Raji (cell line): ENCODE measurements around the gene GLS2.
A peak's percentile ranks its signal among the peaks of the same experiment; 100 is the strongest.

ENCODE experiments used
- POLR2A ChIP-seq: IDR thresholded peaks from 2 replicates; pipeline ENCODE4 v1.6.1; 2011; ENCODE audit warnings: low read depth, low read length, control low read depth; ENCODE audit not compliant: insufficient read depth

The GLS2 gene

DNA sequence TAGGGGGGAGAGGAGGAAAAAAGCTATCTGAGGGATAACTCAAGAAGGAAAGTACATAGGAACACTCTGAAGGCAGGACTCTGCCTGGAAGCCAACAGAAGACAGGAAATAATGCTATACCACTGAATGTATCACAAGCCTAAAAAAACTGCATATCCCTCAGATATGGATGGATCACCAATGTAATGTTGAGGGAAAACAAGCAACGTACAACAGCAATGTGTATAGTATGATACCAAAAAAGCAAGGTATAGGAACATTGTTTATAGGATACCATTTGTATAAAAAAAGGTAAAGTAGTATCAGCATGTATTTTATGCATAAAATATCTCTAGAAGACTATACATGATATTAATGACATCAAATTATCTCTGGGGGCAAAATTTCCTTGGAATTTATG lies 3.4 kb downstream of the GLS2 start:
- no peak for TF ChIP-seq POLR2A

DNA sequence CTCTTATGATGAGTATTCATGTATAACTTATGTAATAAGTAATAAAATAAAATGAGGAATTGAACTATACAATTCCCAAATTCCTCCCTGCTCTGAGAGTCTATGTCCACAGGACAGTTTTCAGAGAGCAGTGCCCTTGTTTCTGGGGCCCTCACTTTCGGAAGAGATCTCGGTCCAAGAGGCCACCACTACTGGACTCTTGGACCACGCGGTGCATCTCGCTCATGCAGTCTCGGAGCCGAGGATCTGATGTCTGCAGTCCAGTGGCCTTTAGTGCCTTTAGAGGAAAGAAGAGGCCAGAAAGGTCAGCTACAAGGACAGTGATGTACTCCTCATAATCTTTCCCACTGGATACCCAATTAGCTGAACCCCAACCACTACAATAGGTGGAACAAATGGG lies 8.3 kb downstream of the GLS2 start:
- no peak for TF ChIP-seq POLR2A

DNA sequence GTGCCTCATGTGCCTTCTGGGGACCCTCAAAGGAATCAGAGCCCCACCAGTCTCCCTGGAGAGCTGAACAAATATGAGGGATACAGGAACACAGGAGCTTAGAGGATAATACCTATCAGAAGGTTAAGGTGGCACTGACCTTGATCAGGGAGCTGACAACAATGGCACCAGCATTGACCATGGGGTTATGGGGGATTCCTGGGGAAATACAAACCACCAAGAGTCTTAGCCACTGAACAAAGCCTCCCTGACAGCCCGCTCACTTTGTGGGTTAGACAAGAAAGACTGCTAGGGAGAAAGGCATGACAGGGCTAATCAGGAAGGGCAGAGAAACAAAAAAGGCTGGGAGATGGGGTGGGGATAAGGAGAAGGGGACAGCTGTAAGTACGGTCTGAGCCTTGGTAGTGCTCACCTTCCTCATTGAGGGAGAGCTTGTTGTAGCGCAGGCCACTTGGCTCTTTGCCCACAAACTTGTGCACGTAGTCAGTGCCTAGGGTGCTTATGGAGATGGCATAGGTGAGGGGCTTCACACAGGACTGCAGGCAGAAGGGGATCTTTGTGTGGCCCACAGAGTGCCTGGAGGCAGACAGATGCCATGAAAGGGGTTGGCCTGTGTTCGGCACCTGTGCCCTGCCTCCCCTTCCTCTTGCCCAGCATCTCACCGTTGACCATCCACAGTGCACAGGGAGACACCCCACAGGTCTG lies 10.3 kb downstream of the GLS2 start:
- no peak for TF ChIP-seq POLR2A

GRCh38 chr12:56476972-56477432 lies 11.0 kb downstream of the GLS2 start:
- TF ChIP-seq POLR2A, result no peak

GRCh38 chr12:56476143-56476542 lies 11.8 kb downstream of the GLS2 start:
- TF ChIP-seq POLR2A, result no peak

GRCh38 chr12:56474389-56474788 lies 13.6 kb downstream of the GLS2 start:
- peak; percentile 25; the same call in 1 of the 2 replicates for TF ChIP-seq POLR2A

- TF ChIP-seq POLR2A, result no peak
Measured at GRCh38 chr12:56469007-56469930, 18.7 kb downstream of the GLS2 start.

- peak; percentile 95 for TF ChIP-seq POLR2A
Measured at GRCh38 chr12:56468216-56469006, 19.6 kb downstream of the GLS2 start, which contains the start of gene SPRYD4. SPRYD4 (plus strand) TSS chr12:56468578; CDS start chr12:56468592, 14 bp downstream.

GRCh38 chr12:56462565-56462964 lies 25.4 kb downstream of the GLS2 start:
- TF ChIP-seq POLR2A, result no peak

DNA sequence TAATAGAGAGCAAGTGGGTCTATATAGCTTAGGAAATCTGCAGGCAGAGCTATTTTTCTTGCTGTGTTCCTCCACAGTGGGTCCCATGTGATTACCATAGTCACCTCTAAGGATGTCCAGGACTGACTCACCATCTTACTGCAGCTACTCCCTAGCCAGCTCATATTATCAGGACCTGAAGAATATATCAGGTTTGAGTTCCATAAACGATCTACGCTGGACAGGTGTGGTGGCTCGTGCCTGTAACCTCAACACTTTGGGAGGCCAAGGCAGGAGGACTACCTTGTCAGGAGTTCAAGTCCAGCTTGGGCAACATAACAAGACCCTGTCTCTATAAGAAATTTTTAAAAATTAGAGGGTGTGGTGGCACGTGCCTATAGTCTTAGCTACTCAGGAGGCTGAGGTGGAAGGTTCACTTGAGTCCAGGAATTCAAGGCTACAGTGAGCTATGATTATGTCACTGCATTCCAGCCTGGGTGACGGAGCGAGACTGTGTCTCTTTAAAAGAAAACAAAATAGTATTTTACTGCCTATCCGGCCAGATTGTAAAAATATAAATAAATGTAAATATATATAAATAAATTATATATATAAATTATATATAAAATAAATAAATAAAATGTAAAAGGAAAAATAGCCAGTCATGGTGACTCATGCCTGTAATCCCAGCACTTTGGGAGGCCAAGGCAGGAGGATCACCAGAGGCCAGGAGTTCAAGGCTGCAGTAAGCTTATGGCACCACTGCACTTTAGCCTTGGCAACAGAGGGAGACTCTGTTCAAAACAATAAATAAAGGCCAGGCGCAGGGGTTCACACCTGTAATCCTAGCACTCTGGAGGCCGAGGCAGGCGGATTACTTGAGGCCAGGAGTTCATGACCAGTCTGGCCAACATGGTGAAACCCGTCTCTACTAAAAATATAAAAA lies 26.5 kb downstream of the GLS2 start:
- TF ChIP-seq POLR2A, result no peak

DNA sequence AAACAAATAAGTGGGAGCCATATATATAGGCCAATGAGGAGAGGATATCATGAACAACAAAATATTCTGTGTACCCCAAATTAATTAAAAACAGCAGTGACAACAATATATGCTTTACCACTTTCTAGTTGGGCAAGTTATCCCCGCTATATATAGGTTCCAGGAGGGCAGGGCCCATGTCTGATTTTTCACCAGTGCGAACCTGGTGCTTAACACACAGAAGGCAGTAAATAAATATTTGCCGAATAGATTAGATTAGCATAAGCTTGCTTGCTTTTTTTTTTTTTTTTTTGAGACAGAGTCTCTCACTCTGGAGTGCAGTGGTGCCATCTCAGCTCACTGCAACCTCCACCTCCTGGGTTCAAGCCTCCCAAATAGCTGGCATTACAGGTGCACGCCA lies 30.1 kb downstream of the GLS2 start:
- no peak for TF ChIP-seq POLR2A

DNA sequence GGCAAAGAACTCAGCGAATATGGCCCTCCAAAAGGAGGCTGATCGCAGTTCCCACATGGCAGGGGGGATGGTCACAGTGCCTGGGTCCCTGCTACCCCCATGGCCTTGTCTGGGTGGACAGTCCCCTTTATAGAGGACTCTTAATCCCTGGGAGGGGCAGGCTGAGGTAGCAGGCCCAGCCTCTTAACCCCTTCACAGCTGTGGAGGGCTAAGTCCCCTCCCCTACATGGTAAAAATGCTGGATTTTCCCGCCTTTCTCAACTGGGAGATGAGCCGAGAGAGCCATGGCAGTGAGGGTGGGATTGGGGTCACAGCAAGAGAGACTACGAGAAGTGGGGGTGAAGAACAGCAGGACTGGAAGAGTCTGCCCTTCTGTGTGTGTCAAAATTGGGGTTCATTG lies 33.4 kb downstream of the GLS2 start, which contains the start of gene MIP:
TSS of gene MIP (minus strand) at position 101 of the 400 bp plus-strand sequence. CDS start at position 57, 44 bp downstream.
- TF ChIP-seq POLR2A, result no peak

DNA sequence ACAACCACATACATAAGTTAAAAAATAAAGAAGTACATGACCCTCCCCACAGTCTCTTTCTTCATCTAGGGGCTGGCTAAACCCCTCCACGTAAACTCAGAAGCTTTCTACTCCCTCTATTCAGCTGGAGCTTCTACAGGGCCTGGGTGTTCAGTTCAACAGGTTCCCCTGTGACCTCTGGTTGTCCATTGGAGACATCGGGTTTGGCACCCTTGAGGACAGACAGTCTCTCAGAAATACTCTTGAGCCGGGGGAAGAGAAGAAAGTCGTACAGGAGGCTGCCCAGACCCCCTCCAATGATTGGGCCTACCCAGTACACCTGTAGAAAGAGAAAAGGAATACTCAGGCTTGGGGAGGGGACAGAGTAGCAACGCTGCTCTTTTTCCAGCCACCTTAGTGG lies 36.8 kb downstream of the GLS2 start:
- no peak for TF ChIP-seq POLR2A

- no peak for TF ChIP-seq POLR2A
Measured at GRCh38 chr12:56450241-56450640, 37.7 kb downstream of the GLS2 start.

DNA sequence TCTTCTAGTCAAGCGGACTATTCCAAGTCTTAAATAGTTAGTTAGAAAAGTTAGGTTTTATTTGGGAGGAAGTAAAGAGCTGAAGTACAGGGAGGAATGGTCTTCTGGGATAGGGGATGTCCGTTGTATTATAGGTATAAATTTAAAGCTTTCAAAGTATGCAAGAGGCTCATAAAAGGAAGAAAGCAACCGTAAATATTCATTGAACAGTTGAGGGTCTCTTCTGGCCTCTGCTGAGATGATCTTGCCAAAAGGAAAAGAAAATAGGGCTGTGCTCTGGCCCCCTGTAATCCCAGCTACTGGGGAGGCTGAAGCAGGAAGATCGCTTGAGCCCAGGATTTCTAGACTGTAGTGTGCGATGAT lies 38.4 kb downstream of the GLS2 start:
- TF ChIP-seq POLR2A, result no peak
